K562 (cell line): Measurements from ENCODE around the gene RCOR2. TPM values are rescaled to one million over a fixed set of nuclear protein-coding genes. Genes with fewer than 3 reads are reported as not detected.

Experiments used
- ATAC-seq: fragments of 200-7000 bp; cut with Tn5 transposase; 3 replicates; pipeline ENCODE4 v1.9.1; 2020; ENCODE audit warnings: moderate library complexity
- BruUV-seq: library from RNA; stranded (reverse); fragments of 400-500 nt; replicated peaks from 2 replicates; lab custom pipeline; 2021; lab: Mats Ljungman, UMichigan
- CTCF ChIA-PET: fragments of 300-600 bp; formaldehyde crosslinking; extraction: SDS; loops from one replicate; lab custom pipeline; 2021; ENCODE audit warnings: low intra/inter-chr PET ratio; lab: Yijun Ruan, JAX
- POLR2A ChIA-PET: fragments of 300-600, 350-650 bp; sonication (Branson Sonifier 250); formaldehyde crosslinking; extraction: SDS; loops from one replicate; lab custom pipeline; 2021; ENCODE audit warnings: antibody characterized with exemption, inconsistent platforms; lab: Yijun Ruan, JAX
- DNase-seq, 4 experiments: peaks; one replicate each; pipeline versions ENCODE4 v3.0.0 to v3.0.0-alpha.2; 2011 to 2018; ENCODE audit warnings: low spot score in 3 of 4, mixed read lengths in 3 of 4; ENCODE audit errors: extremely low read depth in 1 of 4
- FAIRE-seq: peaks from 2 replicates; lab custom pipeline; 2011; peaks lifted over from hg19 to GRCh38; lab: Jason Lieb, UNC
- H2AFZ ChIP-seq: 2 replicates; pipeline ENCODE4 v1.6.0; 2011; ENCODE audit warnings: low read depth, low read length, control low read depth, inconsistent platforms
- H3K27ac ChIP-seq: fragments of 200-600 bp; 3 replicates; pipeline ENCODE4 v1.8.0; 2011; ENCODE audit warnings: low read depth, mild to moderate bottlenecking, control low read depth, inconsistent platforms, low read length, moderate library complexity, mixed read lengths; ENCODE audit errors: extremely low read depth
- H3K27me3 ChIP-seq, 2 experiments: fragments of 300-600 bp in 1 of 2; 2 replicates in 1 of 2; 3 replicates in 1 of 2; pipeline versions ENCODE4 v1.6.0 to v1.8.0; 2011; ENCODE audit warnings: inconsistent platforms in 2 of 2, low read length in 2 of 2, mild to moderate bottlenecking in 1 of 2, mixed read lengths in 1 of 2, moderate library complexity in 1 of 2; ENCODE audit not compliant: control insufficient read depth in 2 of 2, insufficient read depth in 2 of 2
- H3K36me3 ChIP-seq: fragments of 300-600 bp; 3 replicates; pipeline ENCODE4 v1.8.0; 2011; ENCODE audit warnings: mild to moderate bottlenecking, low read length, inconsistent platforms; ENCODE audit not compliant: control insufficient read depth, insufficient read depth
- H3K4me1 ChIP-seq, 2 experiments: fragments of 200-600 bp in 1 of 2; replicated peaks in 1 of 2; 2 replicates in 1 of 2; 3 replicates in 1 of 2; pipeline versions ENCODE4 v1.5.1 to v1.8.0; 2011; ENCODE audit warnings: inconsistent platforms in 2 of 2, low read length in 2 of 2, mild to moderate bottlenecking in 1 of 2, mixed read lengths in 1 of 2, moderate library complexity in 1 of 2; ENCODE audit not compliant: control insufficient read depth in 2 of 2, insufficient read depth in 2 of 2
- H3K4me2 ChIP-seq: 2 replicates; pipeline ENCODE4 v1.6.1; 2011; ENCODE audit warnings: low read length, control low read depth, inconsistent platforms, mixed read lengths; ENCODE audit not compliant: insufficient read depth
- H3K4me3 ChIP-seq: fragments of 200-600 bp; sonication (generic), shearing (Covaris generic); 2 replicates; pipeline ENCODE4 v1.5.1; 2016; ENCODE audit warnings: control low read depth, inconsistent platforms
- H3K79me2 ChIP-seq: fragments of 200-600 bp; 3 replicates; pipeline ENCODE4 v1.8.0; 2011; ENCODE audit warnings: low read length, inconsistent platforms; ENCODE audit not compliant: control insufficient read depth, insufficient read depth
- H3K9ac ChIP-seq, 2 experiments: 2 replicates each; pipeline versions ENCODE4 v1.6.0 to v1.6.1; 2011; ENCODE audit warnings: low read depth in 2 of 2, low read length in 2 of 2, control low read depth in 1 of 2, inconsistent platforms in 1 of 2, mild to moderate bottlenecking in 1 of 2, mixed read lengths in 1 of 2; ENCODE audit not compliant: insufficient read depth in 1 of 2
- H3K9me1 ChIP-seq: one replicate; pipeline ENCODE4 v1.6.0; 2011; ENCODE audit warnings: inconsistent platforms, mild to moderate bottlenecking, low read length, moderate library complexity; ENCODE audit not compliant: control insufficient read depth, insufficient read depth
- H3K9me3 ChIP-seq: replicated peaks from 2 replicates; pipeline ENCODE4 v1.5.1; 2011; ENCODE audit warnings: low read depth, low read length, inconsistent platforms; ENCODE audit not compliant: control insufficient read depth, insufficient read depth
- H4K20me1 ChIP-seq: replicated peaks from 2 replicates; pipeline ENCODE4 v1.6.1; 2011; ENCODE audit warnings: low read length, inconsistent platforms, mixed read lengths; ENCODE audit not compliant: control insufficient read depth, insufficient read depth
- HNRNPK ChIP-seq: fragments of 200-400 bp; formaldehyde crosslinking; IDR thresholded peaks from one replicate; pipeline ENCODE4 v1.6.1; 2018; ENCODE audit warnings: mild to moderate bottlenecking, low read depth, low read length; ENCODE audit not compliant: poor library complexity, severe bottlenecking
- RFX1 ChIP-seq: fragments of 450-650 bp; IDR thresholded peaks from 2 replicates; pipeline ENCODE4 v1.6.1; 2016; ENCODE audit warnings: mild to moderate bottlenecking, moderate library complexity
- WGBS: fragments of 100-300 bp; shearing (Covaris generic); methylation state at CpG from one replicate; pipeline ENCODE4 v1.1.6; 2016; ENCODE audit warnings: low coverage, mixed read lengths; ENCODE audit not compliant: insufficient coverage; ENCODE audit errors: missing lambda C conversion rate; 5-methylcytosine and 5-hydroxymethylcytosine counted together
- in situ Hi-C: fragments of 300-500 bp; cut with MboI; formaldehyde crosslinking; loops from 4 replicates; pipeline ENCODE4 v1.15.0; 2018; ENCODE audit warnings: inconsistent platforms, mixed read lengths
- intact Hi-C: fragments of 100-400 bp; cut with micrococcal nuclease; formaldehyde crosslinking; loops from 2 replicates; pipeline ENCODE4 v1.14.2; 2022
- polyA plus RNA-seq, 8 experiments: library from polyadenylated mRNA; depleted of rRNA in 4 of 8; stranded (reverse) in 5 of 8; unstranded in 3 of 8; fragments of >200 nt; fragmentation: Nextera tagmentation in 2 of 8; fragmentation: Illumina TruSeq in 1 of 8; extraction: Ambion mirVana in 2 of 8; extraction: Trizol in 1 of 8; gene quantifications; 2 replicates each; pipeline versions ENCODE4 v1.2.1 to v1.2.3, GENCODE V29; 2011 to 2014; ENCODE audit warnings: inconsistent platforms in 1 of 8, missing spikeins in 1 of 8
- total RNA-seq, 7 experiments: library from RNA; depleted of rRNA in 6 of 7; stranded (reverse); fragments of >200 nt in 6 of 7; fragmentation: Illumina TruSeq in 2 of 7; extraction: Trizol in 2 of 7; gene quantifications; 2 replicates each; pipeline versions ENCODE4 v1.2.1 to v1.2.3, GENCODE V29; 2011 to 2021; ENCODE audit warnings: low replicate concordance in 1 of 7
- TF ChIP-seq, protein P1 (sequence below): fragments of 250-450 bp; sonication (Bioruptor Pico); IDR thresholded peaks from 2 replicates; pipeline ENCODE4 v1.6.1; 2021; ENCODE audit warnings: mild to moderate bottlenecking
- TF ChIP-seq, protein P2 (sequence below): fragments of 250-450 bp; sonication (Bioruptor Pico); IDR thresholded peaks from 2 replicates; pipeline ENCODE4 v1.8.0; 2022; ENCODE audit warnings: inconsistent platforms

The RCOR2 gene
- total and polyA plus RNA-seq, 9 of the 15 experiments (the other 6 are each of a cell fraction or from before 2014, with no cell fraction given): 0.04 to 6.5 (median 2.5) TPM; not detected in 1

DNA sequence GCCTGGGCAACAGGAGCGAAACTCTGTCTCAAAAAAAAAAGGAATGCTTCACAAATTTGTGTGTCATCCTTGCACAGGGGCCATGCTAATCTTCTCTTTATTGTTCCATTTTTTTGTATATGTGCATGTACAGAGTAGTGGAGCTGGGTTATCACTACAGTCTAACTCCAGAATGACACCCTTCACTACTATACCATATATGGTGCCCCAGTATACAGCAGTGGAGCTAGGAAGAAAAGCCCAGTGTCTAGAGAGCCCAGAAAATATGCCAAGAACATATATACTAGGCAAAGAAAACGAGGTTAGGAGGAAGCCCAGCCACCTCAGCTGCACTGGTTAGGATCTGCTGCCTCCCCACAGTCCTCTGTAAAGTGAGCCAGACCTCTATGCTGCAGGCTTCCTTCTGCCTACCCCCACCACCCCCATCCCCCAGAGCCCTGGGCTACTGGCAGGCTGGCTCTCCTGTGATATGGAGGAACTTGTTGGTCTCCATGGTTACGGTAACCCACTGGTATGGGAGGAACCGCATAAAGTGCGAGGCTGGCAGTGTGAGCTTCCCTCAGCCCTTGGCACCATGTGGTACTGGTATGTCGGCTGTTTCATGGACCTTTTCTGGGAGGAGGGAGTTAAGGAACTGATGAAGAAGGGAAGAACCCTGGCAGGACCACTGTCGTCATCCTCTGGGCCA is 34.3 kb downstream of the RCOR2 start:
- peaks cover 4% of the 10 kb centered on the region for H3K9me1 ChIP-seq
- in situ Hi-C loops: no loop called here
- H3K27me3 ChIP-seq: no peaks in the 10 kb centered on the region
- H3K4me2 ChIP-seq: no peak overlapping the region
- H3K79me2 ChIP-seq: peaks cover 73% of the 10 kb centered on the region
- H4K20me1 ChIP-seq: peaks cover 16% of the 10 kb centered on the region; the same call in 1 of the 2 replicates
- H3K4me1 ChIP-seq: peaks cover 14 to 26% of the 10 kb centered on the region in 2 experiments
- DNase-seq (no peak), ATAC-seq (no peak), FAIRE-seq (no peak)
- intact Hi-C loops: no loop called here
- H3K36me3 ChIP-seq: peaks cover 16% of the 10 kb centered on the region; the same call in 2 of the 3 replicates
- BruUV-seq: no TSS peak
- WGBS: 85% methylated on average over 7 of the region's 7 CpGs
- H3K9me3 ChIP-seq: no peaks in the 10 kb centered on the region
- H2AFZ ChIP-seq: no peak overlapping the region
- no peak overlapping the region for H3K4me3 ChIP-seq
- CTCF ChIA-PET: no interaction called here
- POLR2A ChIA-PET: interaction anchor here (0.7 to 2.6 kb wide), 2 partner anchors 8 to 9 kb away, joined by 3 to 11 read pairs; no protein-coding TSS in a partner anchor
- peak; percentile 71 for TF ChIP-seq RFX1
- TF ChIP-seq, protein P1, sequence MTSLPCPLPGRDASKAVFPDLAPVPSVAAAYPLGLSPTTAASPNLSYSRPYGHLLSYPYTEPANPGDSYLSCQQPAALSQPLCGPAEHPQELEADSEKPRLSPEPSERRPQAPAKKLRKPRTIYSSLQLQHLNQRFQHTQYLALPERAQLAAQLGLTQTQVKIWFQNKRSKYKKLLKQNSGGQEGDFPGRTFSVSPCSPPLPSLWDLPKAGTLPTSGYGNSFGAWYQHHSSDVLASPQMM (CRISPR knock-in tag): no peak
- TF ChIP-seq HNRNPK: no peak
- TF ChIP-seq, protein P2, sequence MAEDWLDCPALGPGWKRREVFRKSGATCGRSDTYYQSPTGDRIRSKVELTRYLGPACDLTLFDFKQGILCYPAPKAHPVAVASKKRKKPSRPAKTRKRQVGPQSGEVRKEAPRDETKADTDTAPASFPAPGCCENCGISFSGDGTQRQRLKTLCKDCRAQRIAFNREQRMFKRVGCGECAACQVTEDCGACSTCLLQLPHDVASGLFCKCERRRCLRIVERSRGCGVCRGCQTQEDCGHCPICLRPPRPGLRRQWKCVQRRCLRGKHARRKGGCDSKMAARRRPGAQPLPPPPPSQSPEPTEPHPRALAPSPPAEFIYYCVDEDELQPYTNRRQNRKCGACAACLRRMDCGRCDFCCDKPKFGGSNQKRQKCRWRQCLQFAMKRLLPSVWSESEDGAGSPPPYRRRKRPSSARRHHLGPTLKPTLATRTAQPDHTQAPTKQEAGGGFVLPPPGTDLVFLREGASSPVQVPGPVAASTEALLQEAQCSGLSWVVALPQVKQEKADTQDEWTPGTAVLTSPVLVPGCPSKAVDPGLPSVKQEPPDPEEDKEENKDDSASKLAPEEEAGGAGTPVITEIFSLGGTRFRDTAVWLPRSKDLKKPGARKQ (CRISPR knock-in tag): no peak
- H3K27ac ChIP-seq: no peak overlapping the region
- no peak overlapping the region for H3K9ac ChIP-seq
